Type B pancreatic cell (in vitro differentiated cells): ENCODE results near the gene CCDC73. TPM values are rescaled to one million over a fixed set of nuclear protein-coding genes. Genes with fewer than 3 reads are reported as not detected.

Experiments
- DNase-seq: peaks from one replicate; pipeline ENCODE4 v3.0.0; 2021; ENCODE audit warnings: mixed read lengths; ENCODE audit not compliant: unreplicated experiment; ENCODE audit errors: extremely low spot score
- H3K27ac Mint-ChIP-seq: 2 replicates; pipeline ENCODE4 v1.8.0; 2021; ENCODE audit warnings: mild to moderate bottlenecking, mixed read lengths
- H3K27me3 Mint-ChIP-seq: 2 replicates; pipeline ENCODE4 v1.8.0; 2021; ENCODE audit warnings: mixed read lengths
- H3K36me3 Mint-ChIP-seq: 2 replicates; pipeline ENCODE4 v1.8.0; 2021; ENCODE audit warnings: mixed read lengths
- H3K4me1 Mint-ChIP-seq: one replicate; pipeline ENCODE4 v1.8.0; 2021; ENCODE audit warnings: mixed read lengths; ENCODE audit not compliant: unreplicated experiment
- H3K4me3 Mint-ChIP-seq: 2 replicates; pipeline ENCODE4 v1.8.0; 2021; ENCODE audit warnings: mild to moderate bottlenecking, mixed read lengths
- H3K9me3 Mint-ChIP-seq: 2 replicates; pipeline ENCODE4 v1.8.0; 2021; ENCODE audit warnings: mixed read lengths
- total RNA-seq: library from RNA; stranded (reverse); gene quantifications from 2 replicates; pipeline ENCODE4 v1.2.1, GENCODE V29; 2021; ENCODE audit warnings: low replicate concordance
- TF ChIP-seq, protein P1 (sequence below): fragments of 200-600 bp; sonication (generic); conservative IDR thresholded peaks from 2 replicates; pipeline ENCODE4 v1.5.0; 2021; ENCODE audit warnings: antibody characterized with exemption, mild to moderate bottlenecking

Gene CCDC73
- total RNA-seq, 1 donor from 2014 or later, result 0.07 TPM

DNA sequence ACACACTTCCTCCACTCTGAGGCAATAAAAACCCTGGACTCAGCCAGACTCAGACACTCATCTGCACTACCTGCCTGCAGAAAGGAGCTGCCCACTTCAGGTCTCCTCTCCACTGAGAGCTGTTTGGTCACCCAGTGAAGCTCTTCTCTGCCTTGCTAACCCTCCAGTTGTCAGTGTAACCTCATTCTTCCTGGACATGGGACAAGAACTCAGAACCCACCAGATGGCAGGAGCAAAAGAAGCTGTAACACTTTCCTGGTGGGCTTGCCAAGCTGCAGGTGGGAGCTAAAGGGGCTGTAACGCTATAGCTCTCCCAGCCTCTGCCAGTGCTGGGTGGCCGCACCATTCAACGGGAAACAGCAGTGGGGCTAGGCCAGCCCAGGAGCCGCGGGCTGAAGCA lies 89.7 kb downstream of the CCDC73 start:
- Mint-ChIP-seq H3K27ac (no peak overlapping the region), H3K27me3 (peaks cover 3% of the 10 kb centered on the region), H3K4me1 (no peaks in the 10 kb centered on the region), H3K9me3 (peaks cover 4% of the 10 kb centered on the region), H3K36me3 (no peaks in the 10 kb centered on the region), H3K4me3 (no peak overlapping the region)
- DNase-seq, result no peak
- TF ChIP-seq, protein P1, sequence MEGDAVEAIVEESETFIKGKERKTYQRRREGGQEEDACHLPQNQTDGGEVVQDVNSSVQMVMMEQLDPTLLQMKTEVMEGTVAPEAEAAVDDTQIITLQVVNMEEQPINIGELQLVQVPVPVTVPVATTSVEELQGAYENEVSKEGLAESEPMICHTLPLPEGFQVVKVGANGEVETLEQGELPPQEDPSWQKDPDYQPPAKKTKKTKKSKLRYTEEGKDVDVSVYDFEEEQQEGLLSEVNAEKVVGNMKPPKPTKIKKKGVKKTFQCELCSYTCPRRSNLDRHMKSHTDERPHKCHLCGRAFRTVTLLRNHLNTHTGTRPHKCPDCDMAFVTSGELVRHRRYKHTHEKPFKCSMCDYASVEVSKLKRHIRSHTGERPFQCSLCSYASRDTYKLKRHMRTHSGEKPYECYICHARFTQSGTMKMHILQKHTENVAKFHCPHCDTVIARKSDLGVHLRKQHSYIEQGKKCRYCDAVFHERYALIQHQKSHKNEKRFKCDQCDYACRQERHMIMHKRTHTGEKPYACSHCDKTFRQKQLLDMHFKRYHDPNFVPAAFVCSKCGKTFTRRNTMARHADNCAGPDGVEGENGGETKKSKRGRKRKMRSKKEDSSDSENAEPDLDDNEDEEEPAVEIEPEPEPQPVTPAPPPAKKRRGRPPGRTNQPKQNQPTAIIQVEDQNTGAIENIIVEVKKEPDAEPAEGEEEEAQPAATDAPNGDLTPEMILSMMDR, result no peak

DNA sequence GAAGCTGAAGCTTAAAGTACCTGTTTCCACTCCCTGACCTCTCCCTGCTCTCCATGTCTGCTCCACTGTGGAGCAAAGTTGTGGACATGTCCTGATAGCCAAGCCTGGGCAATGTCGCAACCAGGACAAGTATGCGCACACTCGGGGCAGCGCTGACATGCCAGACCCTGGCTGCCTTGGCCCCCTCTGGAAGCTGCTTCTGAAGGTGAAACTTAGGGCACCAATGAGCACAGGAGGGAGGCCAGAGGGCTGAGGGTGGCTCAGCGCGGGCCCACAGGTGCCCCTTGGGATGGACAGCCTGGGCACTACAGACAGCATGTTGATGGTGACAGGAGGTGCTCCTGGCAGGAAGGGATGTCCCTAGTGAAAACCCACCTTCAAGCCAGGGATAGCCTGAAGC lies 90.2 kb downstream of the CCDC73 start:
- peaks cover 4% of the 10 kb centered on the region for H3K9me3 Mint-ChIP-seq
- H3K27ac Mint-ChIP-seq, result no peak overlapping the region
- TF ChIP-seq, protein P1, result no peak
- no peak for DNase-seq
- H3K4me1 Mint-ChIP-seq, result no peaks in the 10 kb centered on the region
- H3K36me3 Mint-ChIP-seq, result no peaks in the 10 kb centered on the region
- H3K4me3 Mint-ChIP-seq, result no peak overlapping the region
- H3K27me3 Mint-ChIP-seq, result peaks cover 3% of the 10 kb centered on the region

DNA sequence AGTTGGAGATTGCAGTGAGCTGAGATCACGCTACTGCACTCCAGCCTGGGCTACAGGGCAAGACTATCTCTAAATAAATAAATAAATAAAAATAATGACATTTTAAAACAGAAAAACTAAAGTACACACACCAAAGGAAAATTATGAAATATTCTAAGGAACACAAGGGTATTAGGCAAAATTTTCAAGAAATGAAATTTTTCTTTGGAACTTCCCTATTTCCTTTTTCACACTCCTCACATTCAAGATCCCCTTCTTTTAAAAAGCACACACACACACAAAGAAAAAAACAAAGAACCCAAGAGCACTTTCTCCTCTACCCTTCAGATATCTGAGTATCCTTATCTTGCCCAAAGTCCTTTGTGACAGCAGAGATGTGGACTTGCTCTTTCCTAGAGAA lies 92.8 kb downstream of the CCDC73 start:
- H3K27me3 Mint-ChIP-seq, result no peaks in the 10 kb centered on the region
- DNase-seq, result no peak
- no peaks in the 10 kb centered on the region for H3K4me1 Mint-ChIP-seq
- H3K4me3 Mint-ChIP-seq, result no peak overlapping the region
- H3K36me3 Mint-ChIP-seq, result no peaks in the 10 kb centered on the region
- TF ChIP-seq, protein P1, result no peak
- no peaks in the 10 kb centered on the region for H3K9me3 Mint-ChIP-seq
- H3K27ac Mint-ChIP-seq, result no peak overlapping the region

DNA sequence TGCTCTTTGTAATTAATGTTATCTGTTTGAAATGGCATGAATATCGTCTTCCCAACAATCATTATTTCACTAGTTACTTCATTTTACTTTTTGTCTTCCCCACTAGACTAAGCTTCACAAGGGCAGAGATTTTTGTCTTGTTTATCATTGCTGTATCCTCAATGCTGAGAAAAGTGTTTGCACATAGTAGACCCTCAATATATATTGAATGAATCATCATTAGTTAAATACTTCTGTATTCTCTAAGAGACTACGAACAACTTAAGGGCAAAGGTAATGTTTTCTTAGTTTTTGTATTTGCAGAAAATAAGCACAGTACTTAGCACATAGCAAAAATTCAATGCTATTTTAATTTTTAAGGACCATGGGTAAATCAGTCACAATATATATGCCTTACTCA lies 95.9 kb downstream of the CCDC73 start:
- DNase-seq, result no peak
- Mint-ChIP-seq H3K4me3 (no peak overlapping the region), H3K9me3 (no peaks in the 10 kb centered on the region), H3K27ac (no peak overlapping the region), H3K4me1 (no peaks in the 10 kb centered on the region), H3K27me3 (no peaks in the 10 kb centered on the region), H3K36me3 (no peaks in the 10 kb centered on the region)
- TF ChIP-seq, protein P1, result no peak

DNA sequence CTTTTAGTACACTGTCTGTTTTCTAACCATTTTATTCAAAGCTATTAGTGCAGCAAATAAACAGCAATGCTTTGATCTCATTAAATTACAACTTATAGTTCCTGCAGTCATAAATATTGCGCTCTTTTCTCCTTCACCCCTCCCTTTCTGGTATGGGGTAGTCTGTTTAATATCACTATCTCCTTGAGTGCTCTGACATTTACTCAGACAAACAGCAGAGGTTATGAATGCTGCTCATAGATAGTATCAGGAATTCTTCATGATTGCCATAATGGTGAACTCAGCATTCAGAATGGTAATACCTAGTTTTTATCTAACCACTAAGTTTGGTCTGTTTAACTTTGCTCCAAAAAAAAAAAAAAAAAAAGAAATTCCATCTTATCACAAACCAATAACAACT lies 123.4 kb downstream of the CCDC73 start:
- Mint-ChIP-seq H3K36me3 (no peaks in the 10 kb centered on the region), H3K4me1 (no peaks in the 10 kb centered on the region), H3K4me3 (no peak overlapping the region), H3K9me3 (no peaks in the 10 kb centered on the region), H3K27me3 (no peaks in the 10 kb centered on the region), H3K27ac (no peak overlapping the region)
- DNase-seq, result no peak
- TF ChIP-seq, protein P1, result no peak

DNA sequence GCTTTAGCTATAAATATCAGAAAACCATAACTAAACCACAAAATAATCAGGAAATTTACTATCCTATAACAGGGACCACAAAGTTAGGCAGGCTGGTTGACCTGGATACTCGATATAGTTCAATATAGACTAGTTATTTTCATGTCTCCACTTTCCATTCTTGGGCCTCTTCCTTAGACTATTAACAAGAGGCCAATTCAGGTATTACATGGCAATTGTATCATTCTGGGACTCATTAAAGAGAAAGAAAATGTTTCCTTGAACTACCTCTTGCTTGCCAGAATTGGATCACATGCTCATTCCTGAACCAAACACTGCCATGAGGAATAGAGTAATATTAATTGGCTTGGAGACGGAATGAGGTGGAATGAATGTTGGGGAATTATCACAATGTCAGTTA lies 134.8 kb downstream of the CCDC73 start:
- Mint-ChIP-seq H3K4me3 (no peak overlapping the region), H3K27ac (no peak overlapping the region), H3K9me3 (no peaks in the 10 kb centered on the region), H3K27me3 (peaks cover 22% of the 10 kb centered on the region), H3K4me1 (no peaks in the 10 kb centered on the region), H3K36me3 (no peaks in the 10 kb centered on the region)
- TF ChIP-seq, protein P1, result no peak
- no peak for DNase-seq
